HG02970 (cell line): ENCODE results near the gene KIT.

Source experiments
- ATAC-seq: cut with Tn5 transposase; IDR thresholded peaks from one replicate; pipeline ENCODE4 v1.9.1; 2021; ENCODE audit warnings: mild to moderate bottlenecking, moderate library complexity, moderate number of reproducible peaks; ENCODE audit not compliant: unreplicated experiment, low FRiP score

The KIT gene

GRCh38 chr4:54695788-54696187 lies 38.0 kb downstream of the KIT start:
- ATAC-seq, result no peak

- no peak for ATAC-seq
Observed at GRCh38 chr4:54696649-54697048, 38.9 kb downstream of the KIT start.

GRCh38 chr4:54700986-54701385 lies 43.2 kb downstream of the KIT start:
- ATAC-seq, result no peak

GRCh38 chr4:54703182-54703581 lies 45.4 kb downstream of the KIT start:
- ATAC-seq, result no peak

GRCh38 chr4:54707406-54707805 lies 49.6 kb downstream of the KIT start:
- no peak for ATAC-seq

- no peak for ATAC-seq
Observed at GRCh38 chr4:54708339-54709279, 50.9 kb downstream of the KIT start.

GRCh38 chr4:54709400-54709799 lies 51.6 kb downstream of the KIT start:
- ATAC-seq, result no peak

GRCh38 chr4:54712206-54712605 lies 54.4 kb downstream of the KIT start:
- no peak for ATAC-seq

- no peak for ATAC-seq
Observed at GRCh38 chr4:54714631-54715030, 56.9 kb downstream of the KIT start.

- ATAC-seq, result no peak
Observed at GRCh38 chr4:54716478-54717065, 58.8 kb downstream of the KIT start.

- no peak for ATAC-seq
Observed at GRCh38 chr4:54717694-54718093, 59.9 kb downstream of the KIT start.

GRCh38 chr4:54719378-54719777 lies 61.6 kb downstream of the KIT start:
- ATAC-seq, result no peak

GRCh38 chr4:54723220-54723619 lies 65.5 kb downstream of the KIT start:
- ATAC-seq, result no peak

- ATAC-seq, result no peak
Observed at GRCh38 chr4:54723820-54724219, 66.1 kb downstream of the KIT start.

- no peak for ATAC-seq
Observed at GRCh38 chr4:54726907-54727306, 69.2 kb downstream of the KIT start.

- no peak for ATAC-seq
Observed at GRCh38 chr4:54727346-54727745, 69.6 kb downstream of the KIT start.

- no peak for ATAC-seq
Observed at GRCh38 chr4:54728368-54728767, 70.6 kb downstream of the KIT start.

- no peak for ATAC-seq
Observed at GRCh38 chr4:54729256-54729655, 71.5 kb downstream of the KIT start.

- ATAC-seq, result no peak
Observed at GRCh38 chr4:54730581-54730980, 72.8 kb downstream of the KIT start.

- no peak for ATAC-seq
Observed at GRCh38 chr4:54731552-54731951, 73.8 kb downstream of the KIT start.

- no peak for ATAC-seq
Observed at GRCh38 chr4:54731976-54732375, 74.2 kb downstream of the KIT start.

- ATAC-seq, result no peak
Observed at GRCh38 chr4:54737421-54737820, 79.7 kb downstream of the KIT start.
